T-cell (primary cell): ENCODE data around the gene ARPP21. TPM values are rescaled to one million over a fixed set of nuclear protein-coding genes. Genes with fewer than 3 reads are reported as not detected.

Experiments used
- ATAC-seq, 4 experiments: fragments of 200-7000 bp in 3 of 4; fragments of 150-1000 bp in 1 of 4; cut with Tn5 transposase; replicated peaks in 1 of 4; 1 replicate in 3 of 4; 2 replicates in 1 of 4; pipeline ENCODE4 v1.10.0; 2021; ENCODE audit warnings: moderate library complexity in 3 of 4, mild to moderate bottlenecking in 2 of 4, moderate number of reproducible peaks in 1 of 4
- CTCF ChIA-PET, 2 donors: fragments of 300-600 bp; sonication (Branson Sonifier 250); formaldehyde crosslinking; loops; one replicate each; lab custom pipeline; 2022; ENCODE audit warnings: antibody characterized with exemption in 2 of 2; lab: Charles Lee
- POLR2A ChIA-PET, 2 donors: fragments of 300-600 bp; sonication (Branson Sonifier 250); formaldehyde crosslinking; loops; one replicate each; lab custom pipeline; 2022; ENCODE audit warnings: antibody characterized with exemption in 2 of 2; lab: Charles Lee
- DNase-seq, 35 experiments: peaks; one replicate each; pipeline versions ENCODE4 v3.0.0 to v3.0.0-alpha.2; 2013 to 2023
- H3K27ac ChIP-seq: one replicate; pipeline ENCODE4 v1.5.1; 2013; ENCODE audit warnings: low read length
- H3K27me3 ChIP-seq, 2 experiments: replicated peaks in 1 of 2; 1 replicate in 1 of 2; 2 replicates in 1 of 2; pipeline versions ENCODE4 v1.6.1 to v1.7.0; 2013; ENCODE audit warnings: low read length in 1 of 2, mixed read lengths in 1 of 2; ENCODE audit not compliant: control insufficient read depth in 2 of 2, insufficient read depth in 2 of 2; ENCODE audit errors: extremely low read depth in 1 of 2
- H3K36me3 ChIP-seq, 2 donors: 1 replicate in 1 of 2; 2 replicates in 1 of 2; pipeline versions ENCODE4 v1.6.1 to v1.7.0; 2013; ENCODE audit warnings: low read length in 1 of 2; ENCODE audit not compliant: control insufficient read depth in 2 of 2, insufficient read depth in 1 of 2; ENCODE audit errors: extremely low read depth in 1 of 2
- H3K4me1 ChIP-seq, 2 experiments: 1 replicate in 1 of 2; 2 replicates in 1 of 2; pipeline versions ENCODE4 v1.6.1 to v1.7.0; 2013; ENCODE audit warnings: low read length in 2 of 2, mixed read lengths in 1 of 2; ENCODE audit not compliant: insufficient read depth in 2 of 2, control insufficient read depth in 1 of 2; ENCODE audit errors: extremely low read depth in 1 of 2
- H3K4me3 ChIP-seq, 2 donors: 1 replicate in 1 of 2; 2 replicates in 1 of 2; pipeline versions ENCODE4 v1.5.1 to v1.7.0; 2013; ENCODE audit warnings: mild to moderate bottlenecking in 2 of 2, low read length in 1 of 2, moderate library complexity in 1 of 2; ENCODE audit not compliant: control insufficient read depth in 1 of 2; ENCODE audit errors: extremely low read depth in 1 of 2
- H3K9me3 ChIP-seq: 2 replicates; pipeline ENCODE4 v1.7.0; 2013
- H3K27ac Mint-ChIP-seq, 2 donors: one replicate each; pipeline ENCODE4 v1.8.0; 2020 to 2021; ENCODE audit warnings: mild to moderate bottlenecking in 2 of 2, mixed read lengths in 2 of 2
- H3K27me3 Mint-ChIP-seq, 2 donors: one replicate each; pipeline ENCODE4 v1.8.0; 2021 to 2022; ENCODE audit warnings: mixed read lengths in 2 of 2
- H3K36me3 Mint-ChIP-seq: one replicate; pipeline ENCODE4 v1.8.0; 2021; ENCODE audit warnings: mixed read lengths
- H3K4me1 Mint-ChIP-seq, 3 donors: one replicate each; pipeline ENCODE4 v1.8.0; 2020 to 2022; ENCODE audit warnings: mixed read lengths in 3 of 3, mild to moderate bottlenecking in 1 of 3
- H3K4me3 Mint-ChIP-seq, 3 donors: one replicate each; pipeline ENCODE4 v1.8.0; 2020 to 2022; ENCODE audit warnings: mild to moderate bottlenecking in 3 of 3, mixed read lengths in 3 of 3, moderate library complexity in 3 of 3
- H3K9me3 Mint-ChIP-seq, 3 donors: one replicate each; pipeline ENCODE4 v1.8.0; 2020 to 2022; ENCODE audit warnings: mixed read lengths in 3 of 3
- WGBS: methylation state at CpG from one replicate; pipeline ENCODE4 v1.1.5; 2013; ENCODE audit warnings: missing lambda C conversion rate; ENCODE audit not compliant: insufficient coverage; 5-methylcytosine and 5-hydroxymethylcytosine counted together
- total RNA-seq, 35 experiments: library from RNA in 6 of 35; stranded (reverse) in 6 of 35; fragments of 120-200 nt in 1 of 35; gene quantifications; one replicate each; pipeline versions ENCODE4 v1.2.1 to v1.2.4 and lab custom pipeline; 2013 to 2026

ARPP21 gene
- total RNA-seq, 5 donors from 2014 or later (not counting 1 experiment from before 2014, with no cell fraction given) = not detected

- Histone ChIP-seq H3K36me3 (no peaks in the 10 kb centered on the region), H3K4me1 (peaks cover 0 to 4% of the 10 kb centered on the region in 2 experiments), H3K27ac (no peak overlapping the region), H3K4me3 (no peak overlapping the region), H3K9me3 (no peaks in the 10 kb centered on the region), H3K27me3 (no peaks in the 10 kb centered on the region)
- no peak for ATAC-seq
- WGBS = no CpG with 5 or more reads among the region's 7 CpGs
- ChIA-PET POLR2A (no interaction called here), CTCF (no interaction called here)
- H3K9me3 Mint-ChIP-seq = no peaks in the 10 kb centered on the region
- no peak overlapping the region for H3K27ac Mint-ChIP-seq
- H3K4me1 Mint-ChIP-seq = no peaks in the 10 kb centered on the region
- no peak overlapping the region for H3K4me3 Mint-ChIP-seq
- no peaks in the 10 kb centered on the region for H3K36me3 Mint-ChIP-seq
- DNase-seq = no peak
- H3K27me3 Mint-ChIP-seq = peaks cover 0 to 3% of the 10 kb centered on the region in 2 donors
Observed at GRCh38 chr3:35653347-35653746, 14.0 kb downstream of the ARPP21 start.

DNA sequence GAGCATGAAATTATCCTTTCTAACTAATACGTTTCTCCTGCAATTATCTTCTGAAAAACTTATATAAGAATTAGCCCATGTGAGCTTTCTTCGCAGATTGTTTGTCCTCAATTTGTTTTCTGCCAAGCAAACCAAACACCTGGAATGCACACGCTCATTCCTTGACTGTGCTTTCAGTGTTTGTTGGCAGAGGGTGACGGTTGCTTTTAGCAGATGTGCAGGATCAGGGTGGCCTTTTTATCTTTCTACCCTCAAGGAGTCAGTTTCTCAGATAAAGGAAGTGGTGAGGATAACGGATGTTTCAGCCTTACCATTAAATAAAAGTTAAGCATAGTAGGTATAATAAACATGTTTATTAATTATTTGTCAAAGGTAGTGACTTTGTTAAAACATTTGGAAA, 15.2 kb downstream of the ARPP21 start:
- WGBS = no CpG with 5 or more reads among the region's 5 CpGs
- Mint-ChIP-seq H3K4me1 (no peaks in the 10 kb centered on the region), H3K36me3 (no peaks in the 10 kb centered on the region), H3K9me3 (no peaks in the 10 kb centered on the region), H3K27ac (no peak overlapping the region), H3K27me3 (no peaks in the 10 kb centered on the region), H3K4me3 (no peak overlapping the region)
- no peaks in the 10 kb centered on the region for H3K36me3 ChIP-seq
- H3K4me1 ChIP-seq = peaks cover 0 to 4% of the 10 kb centered on the region in 2 experiments
- no peak overlapping the region for H3K27ac ChIP-seq
- no peaks in the 10 kb centered on the region for H3K27me3 ChIP-seq
- POLR2A ChIA-PET = no interaction called here
- DNase-seq (no peak), ATAC-seq (no peak)
- peak overlapping the region in 1 of 2 donors; percentile 15 for H3K4me3 ChIP-seq
- H3K9me3 ChIP-seq = no peaks in the 10 kb centered on the region
- CTCF ChIA-PET = no interaction called here

- CTCF ChIA-PET = no interaction called here
- Histone ChIP-seq H3K4me3 (no peak overlapping the region), H3K36me3 (no peaks in the 10 kb centered on the region), H3K27ac (no peak overlapping the region), H3K9me3 (no peaks in the 10 kb centered on the region), H3K4me1 (peaks cover 0 to 3% of the 10 kb centered on the region in 2 experiments), H3K27me3 (no peaks in the 10 kb centered on the region)
- H3K36me3 Mint-ChIP-seq = no peaks in the 10 kb centered on the region
- DNase-seq = no peak
- H3K27ac Mint-ChIP-seq = no peak overlapping the region
- no peak for ATAC-seq
- no peak overlapping the region for H3K4me3 Mint-ChIP-seq
- POLR2A ChIA-PET = no interaction called here
- H3K9me3 Mint-ChIP-seq = no peaks in the 10 kb centered on the region
- no peaks in the 10 kb centered on the region for H3K27me3 Mint-ChIP-seq
- WGBS = no CpG with 5 or more reads among the region's 1 CpG
- H3K4me1 Mint-ChIP-seq = no peaks in the 10 kb centered on the region
Observed at GRCh38 chr3:35658686-35659085, 19.4 kb downstream of the ARPP21 start.

- H3K36me3 ChIP-seq = no peaks in the 10 kb centered on the region
- no peaks in the 10 kb centered on the region for H3K4me1 Mint-ChIP-seq
- H3K36me3 Mint-ChIP-seq = no peaks in the 10 kb centered on the region
- CTCF ChIA-PET = no interaction called here
- ATAC-seq (no peak), DNase-seq (peak in 1 of 35 experiments; percentile 8)
- POLR2A ChIA-PET = interaction anchor here in 1 of 2 donors (0.6 kb wide), 2 partner anchors 41 to 1411 kb away, joined by 3 read pairs; no protein-coding TSS in a partner anchor
- no peaks in the 10 kb centered on the region for H3K9me3 ChIP-seq
- H3K27me3 ChIP-seq = no peaks in the 10 kb centered on the region
- no peaks in the 10 kb centered on the region for H3K9me3 Mint-ChIP-seq
- no peak overlapping the region for H3K4me3 ChIP-seq
- no peaks in the 10 kb centered on the region for H3K27me3 Mint-ChIP-seq
- H3K4me1 ChIP-seq = no peaks in the 10 kb centered on the region
- H3K27ac Mint-ChIP-seq = no peak overlapping the region
- no peak overlapping the region for H3K4me3 Mint-ChIP-seq
- no peak overlapping the region for H3K27ac ChIP-seq
Observed at GRCh38 chr3:35659768-35660167, 20.4 kb downstream of the ARPP21 start.

GRCh38 chr3:35663471-35663870, 24.1 kb downstream of the ARPP21 start:
- POLR2A ChIA-PET = no interaction called here

DNA sequence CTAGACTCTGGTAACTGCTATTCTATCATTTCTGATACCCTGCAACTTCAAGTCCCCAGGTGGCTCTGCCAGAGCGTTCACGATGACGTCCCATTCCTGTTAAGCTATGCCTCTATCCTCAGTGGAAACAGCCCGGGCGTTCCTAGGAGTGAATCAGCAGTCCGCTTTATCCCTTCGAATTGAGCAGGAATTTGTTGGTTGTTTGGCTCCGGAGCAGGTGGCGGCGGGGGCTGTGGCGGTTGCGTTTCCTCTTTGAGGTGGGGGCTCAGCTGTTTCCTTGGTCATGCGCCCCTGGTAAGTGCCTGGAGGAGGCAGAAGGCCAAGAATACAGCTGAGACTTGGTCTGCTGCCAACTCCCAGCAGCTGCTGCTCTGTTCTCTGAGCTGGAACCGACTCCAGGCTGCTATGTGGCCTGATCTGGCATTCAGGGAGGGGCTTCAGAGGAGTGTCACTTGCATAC, 25.2 kb downstream of the ARPP21 start:
- no peak overlapping the region for H3K27ac Mint-ChIP-seq
- H3K9me3 ChIP-seq = no peaks in the 10 kb centered on the region
- no peak overlapping the region for H3K4me3 Mint-ChIP-seq
- peaks cover 0 to 2% of the 10 kb centered on the region in 2 experiments for H3K4me1 ChIP-seq
- ATAC-seq (no peak), DNase-seq (peak in 3 of 35 experiments; percentile 0 to 18 (median 2))
- H3K9me3 Mint-ChIP-seq = no peaks in the 10 kb centered on the region
- no peaks in the 10 kb centered on the region for H3K36me3 ChIP-seq
- CTCF ChIA-PET = no interaction called here
- no peaks in the 10 kb centered on the region for H3K27me3 Mint-ChIP-seq
- H3K4me3 ChIP-seq = no peak overlapping the region
- H3K4me1 Mint-ChIP-seq = no peaks in the 10 kb centered on the region
- H3K27ac ChIP-seq = no peak overlapping the region
- WGBS = 23% methylated on average over 10 of the region's 14 CpGs
- POLR2A ChIA-PET = no interaction called here
- no peaks in the 10 kb centered on the region for H3K27me3 ChIP-seq
- no peaks in the 10 kb centered on the region for H3K36me3 Mint-ChIP-seq

More at GRCh38 chr3:35663471-35663870, 24.1 kb downstream of the ARPP21 start:
- Histone ChIP-seq H3K4me1 (peaks cover 0 to 2% of the 10 kb centered on the region in 2 experiments), H3K27me3 (no peaks in the 10 kb centered on the region), H3K9me3 (no peaks in the 10 kb centered on the region), H3K36me3 (no peaks in the 10 kb centered on the region), H3K27ac (no peak overlapping the region), H3K4me3 (no peak overlapping the region)
- Mint-ChIP-seq H3K27ac (no peak overlapping the region), H3K27me3 (no peaks in the 10 kb centered on the region), H3K4me1 (no peaks in the 10 kb centered on the region), H3K9me3 (no peaks in the 10 kb centered on the region), H3K4me3 (no peak overlapping the region), H3K36me3 (no peaks in the 10 kb centered on the region)
- ATAC-seq = no peak
- 77% methylated on average over 9 of the region's 10 CpGs for WGBS
- CTCF ChIA-PET = no interaction called here
- DNase-seq = no peak
